ENCODE data around the gene ZFYVE28. TPM values are rescaled to one million over a fixed set of nuclear protein-coding genes. Genes with fewer than 3 reads are reported as not detected.
A peak's percentile ranks its signal among the peaks of the same experiment; 100 is the strongest.

ZFYVE28 gene
- total RNA-seq, 3 donors from 2014 or later = 12.3 to 14.1 (median 13.9) TPM

DNA sequence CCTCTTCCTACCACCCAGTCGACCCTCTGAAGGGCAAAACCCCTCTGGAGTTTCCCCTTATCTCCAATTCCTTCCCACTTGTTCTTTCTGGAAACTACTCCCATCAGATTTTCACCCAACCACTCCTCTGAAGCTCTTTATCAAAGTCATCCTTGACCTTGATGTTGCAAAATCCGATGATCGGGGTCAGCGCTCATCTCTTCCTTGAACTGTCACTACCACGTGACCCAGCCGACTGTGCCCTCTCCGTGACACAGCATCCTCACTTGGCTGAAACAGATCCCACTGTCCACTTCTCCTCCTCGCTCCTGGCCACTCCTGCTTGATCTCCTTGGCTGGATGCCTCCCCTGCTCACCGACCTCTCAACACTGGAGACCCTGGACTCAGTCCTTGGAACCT lies 1.4 kb upstream of the ZFYVE28 start:
- Histone ChIP-seq H3K4me3 (no peak overlapping the region), H3K4me1 (no peaks in the 10 kb centered on the region), H3K36me3 (no peaks in the 10 kb centered on the region), H3K9me3 (no peaks in the 10 kb centered on the region), H3K27me3 (peaks cover 0 to 56% of the 10 kb centered on the region in 2 donors), H3K27ac (no peak overlapping the region)
- intact Hi-C loops (cut with DNase I; ENCODE audit: low total_unique reads) = loop anchor here (10.0 kb wide), 1 partner anchor 165 kb away; no protein-coding TSS in a partner anchor
- TF ChIP-seq POLR2A (IDR thresholded peaks at IDR 0.05) = no peak
- TF ChIP-seq, protein P1, sequence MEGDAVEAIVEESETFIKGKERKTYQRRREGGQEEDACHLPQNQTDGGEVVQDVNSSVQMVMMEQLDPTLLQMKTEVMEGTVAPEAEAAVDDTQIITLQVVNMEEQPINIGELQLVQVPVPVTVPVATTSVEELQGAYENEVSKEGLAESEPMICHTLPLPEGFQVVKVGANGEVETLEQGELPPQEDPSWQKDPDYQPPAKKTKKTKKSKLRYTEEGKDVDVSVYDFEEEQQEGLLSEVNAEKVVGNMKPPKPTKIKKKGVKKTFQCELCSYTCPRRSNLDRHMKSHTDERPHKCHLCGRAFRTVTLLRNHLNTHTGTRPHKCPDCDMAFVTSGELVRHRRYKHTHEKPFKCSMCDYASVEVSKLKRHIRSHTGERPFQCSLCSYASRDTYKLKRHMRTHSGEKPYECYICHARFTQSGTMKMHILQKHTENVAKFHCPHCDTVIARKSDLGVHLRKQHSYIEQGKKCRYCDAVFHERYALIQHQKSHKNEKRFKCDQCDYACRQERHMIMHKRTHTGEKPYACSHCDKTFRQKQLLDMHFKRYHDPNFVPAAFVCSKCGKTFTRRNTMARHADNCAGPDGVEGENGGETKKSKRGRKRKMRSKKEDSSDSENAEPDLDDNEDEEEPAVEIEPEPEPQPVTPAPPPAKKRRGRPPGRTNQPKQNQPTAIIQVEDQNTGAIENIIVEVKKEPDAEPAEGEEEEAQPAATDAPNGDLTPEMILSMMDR (IDR thresholded peaks at IDR 0.05) = no peak
- no peak for TF ChIP-seq POLR2AphosphoS5 (IDR thresholded peaks at IDR 0.05)
- no peak for DNase-seq (ENCODE audit: low spot score in 2 of 2)

DNA sequence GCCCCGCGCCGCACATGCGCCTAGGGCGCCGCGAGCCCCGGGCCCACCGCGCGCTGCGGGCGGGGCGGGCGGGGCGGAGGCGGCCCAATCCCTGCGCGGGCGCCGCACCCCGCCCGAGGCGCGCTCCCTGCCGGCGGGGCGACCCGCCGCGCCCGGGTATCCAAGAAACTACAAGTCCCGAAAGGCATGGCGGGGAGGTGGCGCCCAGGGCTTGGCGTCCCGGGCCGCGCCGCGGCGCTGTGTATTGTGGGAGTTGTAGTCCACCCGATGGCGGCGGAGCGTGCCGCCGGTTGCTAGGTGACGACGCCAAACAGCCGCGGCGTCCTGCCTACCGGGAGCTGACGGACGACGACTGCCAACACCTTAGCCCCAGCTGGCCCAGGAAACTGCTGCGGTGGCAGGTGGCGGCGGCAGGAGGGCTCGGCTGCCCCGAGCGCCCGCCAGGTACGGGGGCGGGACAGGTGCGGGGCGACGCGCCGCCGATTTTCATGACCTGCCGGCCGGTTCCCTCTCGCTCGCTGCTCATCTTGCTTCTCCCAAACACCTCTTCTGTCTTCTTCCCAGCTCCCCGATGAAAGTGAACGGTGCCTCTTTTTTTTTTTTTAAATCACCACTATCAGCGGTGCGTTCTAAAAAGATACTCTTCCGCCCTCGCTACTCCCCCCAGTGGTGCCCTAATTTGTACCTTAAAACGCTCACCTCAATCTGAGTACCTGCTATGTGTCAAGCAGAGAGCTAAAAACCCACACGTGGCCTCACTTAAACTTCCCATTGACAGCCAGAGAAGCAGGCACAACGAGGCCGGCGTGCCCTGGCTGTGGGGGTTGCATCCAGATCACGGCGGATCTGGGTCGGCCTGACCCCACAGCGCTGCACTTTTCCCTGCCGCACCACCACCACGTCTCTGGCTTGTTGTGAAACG lies 466 bp upstream of the ZFYVE28 start, which contains the start of gene CFAP99:
Gene CFAP99 (plus strand): TSS at position 306 of the 922 bp plus-strand sequence.
- peak within 1 kb of the TSS; percentile 41 to 75 for H3K27ac ChIP-seq
- H3K4me3 ChIP-seq = peak within 1 kb of the TSS; percentile 52 to 90 (median 67)
- H3K4me1 ChIP-seq = no peaks in the 10 kb centered on the region
- intact Hi-C loops (cut with DNase I; ENCODE audit: low total_unique reads) = loop anchor here (10.0 kb wide), 1 partner anchor 164 kb away; no protein-coding TSS in a partner anchor
- H3K36me3 ChIP-seq = no peaks in the 10 kb centered on the region
- no peaks in the 10 kb centered on the region for H3K9me3 ChIP-seq
- peaks cover 0 to 56% of the 10 kb centered on the region in 2 donors for H3K27me3 ChIP-seq
- peak; percentile 95 to 97 for DNase-seq (ENCODE audit: low spot score in 2 of 2)
- TF ChIP-seq POLR2AphosphoS5 (IDR thresholded peaks at IDR 0.05) = peak; percentile 26 to 76 (median 28)
- TF ChIP-seq, protein P1 (IDR thresholded peaks at IDR 0.05) = peak in 1 of 3 donors; percentile 11
- TF ChIP-seq POLR2A (IDR thresholded peaks at IDR 0.05) = no peak

DNA sequence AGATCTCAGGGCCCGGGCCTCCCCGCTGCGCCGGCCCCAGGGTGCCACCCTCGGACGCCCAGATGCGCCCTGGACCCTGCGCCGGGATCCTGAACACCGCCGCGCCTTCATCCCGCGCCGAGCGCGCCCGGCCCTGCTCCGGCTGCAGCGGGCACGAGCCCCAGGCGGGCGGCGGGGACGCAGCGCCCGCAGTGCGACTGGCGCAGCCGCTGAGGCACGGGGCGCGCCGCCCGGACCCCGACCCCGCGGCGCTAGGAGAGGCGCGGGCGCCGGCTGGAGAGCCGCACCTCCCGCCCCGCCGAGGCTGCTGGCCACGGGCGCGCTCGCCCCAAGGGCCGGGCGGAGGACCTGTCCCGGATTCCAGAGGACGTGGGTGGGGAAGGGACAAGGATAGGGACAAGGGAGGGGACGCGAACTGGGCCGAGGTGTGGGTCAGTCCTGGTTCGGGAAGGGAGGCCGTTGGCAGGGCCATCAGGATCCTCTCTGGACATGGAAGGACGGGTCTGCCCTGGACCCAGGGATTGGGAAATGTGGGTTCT lies 1.1 kb downstream of the ZFYVE28 start:
- peak overlapping the region; percentile 52 to 90 (median 67) for H3K4me3 ChIP-seq
- no peak for DNase-seq (ENCODE audit: low spot score in 2 of 2)
- H3K27me3 ChIP-seq = peaks cover 0 to 45% of the 10 kb centered on the region in 2 donors
- intact Hi-C loops (cut with DNase I; ENCODE audit: low total_unique reads) = loop anchor here (10.0 kb wide), 1 partner anchor 162 kb away; no protein-coding TSS in a partner anchor
- H3K27ac ChIP-seq = peak overlapping the region in 1 of 2 donors; percentile 28
- H3K36me3 ChIP-seq = no peaks in the 10 kb centered on the region
- TF ChIP-seq, protein P1 (IDR thresholded peaks at IDR 0.05) = no peak
- no peak for TF ChIP-seq POLR2A (IDR thresholded peaks at IDR 0.05)
- no peak for TF ChIP-seq POLR2AphosphoS5 (IDR thresholded peaks at IDR 0.05)
- no peaks in the 10 kb centered on the region for H3K9me3 ChIP-seq
- peaks cover 0 to 4% of the 10 kb centered on the region in 2 donors for H3K4me1 ChIP-seq

DNA sequence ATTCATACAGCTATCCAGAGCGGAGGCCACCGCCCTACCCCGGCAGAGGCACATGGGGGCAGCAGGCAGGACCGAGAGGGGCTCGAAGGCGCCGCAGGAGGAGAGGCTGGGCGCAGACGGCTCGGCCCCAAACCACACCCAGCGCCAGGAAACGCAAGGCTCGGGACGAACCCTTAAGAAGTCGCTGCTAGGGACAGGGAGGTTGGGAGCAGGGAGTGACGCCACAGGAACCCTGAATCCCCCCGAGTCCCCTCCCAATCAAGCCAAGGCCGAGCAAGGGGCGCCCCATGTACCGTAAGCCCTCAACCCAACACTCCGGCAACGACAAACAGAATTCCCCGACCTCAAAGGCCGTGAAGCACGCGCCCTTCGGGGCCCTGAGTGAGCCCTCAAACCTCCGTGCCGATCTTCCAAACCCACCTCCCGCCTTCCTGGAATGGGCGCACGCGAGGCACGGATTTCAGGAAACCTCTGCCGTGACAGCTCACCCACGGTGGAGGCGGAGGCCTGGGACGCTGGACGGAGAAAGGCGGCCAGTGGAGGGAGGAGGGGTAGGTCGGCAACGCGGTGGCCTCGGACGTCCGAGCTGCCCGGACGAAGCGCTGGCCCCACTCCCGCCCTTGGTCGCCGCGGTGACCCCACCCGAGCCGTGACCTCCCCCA lies 1.8 kb downstream of the ZFYVE28 start:
- no peak for DNase-seq (ENCODE audit: low spot score in 2 of 2)
- intact Hi-C loops (cut with DNase I; ENCODE audit: low total_unique reads) = loop anchor here (10.0 kb wide), 1 partner anchor 162 kb away; no protein-coding TSS in a partner anchor

More for the DNA sequence above, 1.8 kb downstream of the ZFYVE28 start:
- Histone ChIP-seq H3K27me3 (peaks cover 0 to 39% of the 10 kb centered on the region in 2 donors), H3K27ac (peak overlapping the region in 1 of 2 donors; percentile 28), H3K9me3 (no peaks in the 10 kb centered on the region), H3K36me3 (no peaks in the 10 kb centered on the region), H3K4me3 (peak overlapping the region; percentile 52 to 90 (median 67)), H3K4me1 (peaks cover 0 to 4% of the 10 kb centered on the region in 2 donors)
- TF ChIP-seq POLR2A (IDR thresholded peaks at IDR 0.05) (no peak), POLR2AphosphoS5 (IDR thresholded peaks at IDR 0.05) (no peak)
- TF ChIP-seq, protein P1 (IDR thresholded peaks at IDR 0.05) = no peak
